PFSK-1 (cell line): ENCODE results near the gene RWDD4.

Experiments
- POLR2AphosphoS5 ChIP-seq: IDR thresholded peaks from 2 replicates; pipeline ENCODE4 v1.6.1; 2012; ENCODE audit warnings: low read depth, mild to moderate bottlenecking, control low read depth, low read length, moderate library complexity
- SIN3A ChIP-seq: IDR thresholded peaks from 2 replicates; pipeline ENCODE4 v1.6.1; 2012; ENCODE audit warnings: mild to moderate bottlenecking, low read length, moderate library complexity, borderline replicate concordance; ENCODE audit not compliant: insufficient read depth
- TAF1 ChIP-seq: IDR thresholded peaks from 2 replicates; pipeline ENCODE4 v1.6.1; 2012; ENCODE audit warnings: low read length, control low read depth, borderline replicate concordance; ENCODE audit not compliant: insufficient read depth
- TF ChIP-seq, protein P1 (sequence below), 2 experiments: IDR thresholded peaks; 2 replicates each; pipeline versions ENCODE4 v1.6.1 to v1.8.0; 2011 to 2012; ENCODE audit warnings: low read depth in 2 of 2, low read length in 2 of 2, control low read depth in 1 of 2, inconsistent platforms in 1 of 2, mild to moderate bottlenecking in 1 of 2, moderate library complexity in 1 of 2; ENCODE audit not compliant: insufficient read depth in 1 of 2

DNA sequence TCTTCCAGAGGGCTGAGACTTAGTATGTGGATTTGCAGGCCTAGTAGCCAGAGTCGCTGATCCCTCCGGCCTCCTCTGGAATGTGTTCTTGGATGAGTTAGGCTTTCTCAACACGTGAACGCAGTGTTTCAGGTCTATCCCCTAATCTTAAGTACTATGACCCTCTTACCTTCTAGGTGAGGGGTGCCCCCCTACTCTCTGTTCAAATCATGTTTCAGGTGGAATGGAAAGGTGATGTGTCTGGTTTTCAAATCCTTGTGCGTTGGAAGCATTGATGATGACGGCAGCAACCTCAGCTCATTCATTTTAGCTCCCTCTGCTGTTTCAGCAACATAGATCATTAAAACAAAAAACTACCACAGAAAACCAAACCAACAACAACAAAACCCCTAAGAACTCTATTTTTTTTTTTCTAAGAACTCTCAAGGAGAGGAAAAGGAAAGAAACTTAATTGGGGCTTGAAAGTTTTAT lies 56.4 kb downstream of the RWDD4 start:
- no peak for TF ChIP-seq POLR2AphosphoS5
- TF ChIP-seq TAF1: no peak
- no peak for TF ChIP-seq SIN3A
- TF ChIP-seq, protein P1, sequence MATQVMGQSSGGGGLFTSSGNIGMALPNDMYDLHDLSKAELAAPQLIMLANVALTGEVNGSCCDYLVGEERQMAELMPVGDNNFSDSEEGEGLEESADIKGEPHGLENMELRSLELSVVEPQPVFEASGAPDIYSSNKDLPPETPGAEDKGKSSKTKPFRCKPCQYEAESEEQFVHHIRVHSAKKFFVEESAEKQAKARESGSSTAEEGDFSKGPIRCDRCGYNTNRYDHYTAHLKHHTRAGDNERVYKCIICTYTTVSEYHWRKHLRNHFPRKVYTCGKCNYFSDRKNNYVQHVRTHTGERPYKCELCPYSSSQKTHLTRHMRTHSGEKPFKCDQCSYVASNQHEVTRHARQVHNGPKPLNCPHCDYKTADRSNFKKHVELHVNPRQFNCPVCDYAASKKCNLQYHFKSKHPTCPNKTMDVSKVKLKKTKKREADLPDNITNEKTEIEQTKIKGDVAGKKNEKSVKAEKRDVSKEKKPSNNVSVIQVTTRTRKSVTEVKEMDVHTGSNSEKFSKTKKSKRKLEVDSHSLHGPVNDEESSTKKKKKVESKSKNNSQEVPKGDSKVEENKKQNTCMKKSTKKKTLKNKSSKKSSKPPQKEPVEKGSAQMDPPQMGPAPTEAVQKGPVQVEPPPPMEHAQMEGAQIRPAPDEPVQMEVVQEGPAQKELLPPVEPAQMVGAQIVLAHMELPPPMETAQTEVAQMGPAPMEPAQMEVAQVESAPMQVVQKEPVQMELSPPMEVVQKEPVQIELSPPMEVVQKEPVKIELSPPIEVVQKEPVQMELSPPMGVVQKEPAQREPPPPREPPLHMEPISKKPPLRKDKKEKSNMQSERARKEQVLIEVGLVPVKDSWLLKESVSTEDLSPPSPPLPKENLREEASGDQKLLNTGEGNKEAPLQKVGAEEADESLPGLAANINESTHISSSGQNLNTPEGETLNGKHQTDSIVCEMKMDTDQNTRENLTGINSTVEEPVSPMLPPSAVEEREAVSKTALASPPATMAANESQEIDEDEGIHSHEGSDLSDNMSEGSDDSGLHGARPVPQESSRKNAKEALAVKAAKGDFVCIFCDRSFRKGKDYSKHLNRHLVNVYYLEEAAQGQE (IDR thresholded peaks at IDR 0.05; ENCODE audit: insufficient read depth in 1 of 2, low read depth in 2 of 2, low read length in 2 of 2): no peak
